Adrenal gland (tissue), 5 donors: Measurements from ENCODE around the gene ERO1A.

Experiments
- POLR2A ChIP-seq, 2 donors: fragments of 450-650 bp; IDR thresholded peaks; one replicate each; pipeline ENCODE4 v1.6.1; 2017; ENCODE audit warnings: antibody characterized with exemption in 2 of 2, mild to moderate bottlenecking in 2 of 2, moderate library complexity in 1 of 2
- TF ChIP-seq, protein P1 (sequence below), 6 experiments: fragments of 450-650 bp in 4 of 6; fragments of 200-600 bp in 2 of 6; sonication (generic) in 1 of 6; IDR thresholded peaks; 1 replicate in 5 of 6; 2 replicates in 1 of 6; pipeline versions ENCODE4 v1.5.1 to v1.8.0; 2016 to 2021; ENCODE audit warnings: antibody characterized with exemption in 6 of 6, mild to moderate bottlenecking in 2 of 6, moderate library complexity in 1 of 6
- donor health status: DM: no; HTN: no; CAD: no.

DNA sequence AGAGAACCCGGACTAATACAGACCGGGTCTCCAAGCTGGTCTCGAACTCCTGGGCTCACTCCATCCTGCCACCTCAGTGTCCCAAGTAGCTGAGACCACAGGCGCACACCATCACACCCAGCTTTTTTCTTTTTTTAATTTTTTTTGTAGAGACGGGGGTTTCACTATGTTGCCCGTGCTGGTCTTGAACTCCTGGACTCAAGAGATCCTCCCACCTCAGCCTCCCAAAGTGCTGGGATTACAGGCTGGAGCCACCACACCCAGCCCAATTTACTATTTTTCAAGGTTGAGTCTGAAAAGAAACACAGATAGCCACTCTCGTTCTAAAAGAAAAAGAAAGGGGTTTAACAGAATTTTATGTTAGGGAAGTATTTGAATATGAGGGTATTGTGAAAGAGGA lies 1.8 kb downstream of the ERO1A start:
- TF ChIP-seq, protein P1, sequence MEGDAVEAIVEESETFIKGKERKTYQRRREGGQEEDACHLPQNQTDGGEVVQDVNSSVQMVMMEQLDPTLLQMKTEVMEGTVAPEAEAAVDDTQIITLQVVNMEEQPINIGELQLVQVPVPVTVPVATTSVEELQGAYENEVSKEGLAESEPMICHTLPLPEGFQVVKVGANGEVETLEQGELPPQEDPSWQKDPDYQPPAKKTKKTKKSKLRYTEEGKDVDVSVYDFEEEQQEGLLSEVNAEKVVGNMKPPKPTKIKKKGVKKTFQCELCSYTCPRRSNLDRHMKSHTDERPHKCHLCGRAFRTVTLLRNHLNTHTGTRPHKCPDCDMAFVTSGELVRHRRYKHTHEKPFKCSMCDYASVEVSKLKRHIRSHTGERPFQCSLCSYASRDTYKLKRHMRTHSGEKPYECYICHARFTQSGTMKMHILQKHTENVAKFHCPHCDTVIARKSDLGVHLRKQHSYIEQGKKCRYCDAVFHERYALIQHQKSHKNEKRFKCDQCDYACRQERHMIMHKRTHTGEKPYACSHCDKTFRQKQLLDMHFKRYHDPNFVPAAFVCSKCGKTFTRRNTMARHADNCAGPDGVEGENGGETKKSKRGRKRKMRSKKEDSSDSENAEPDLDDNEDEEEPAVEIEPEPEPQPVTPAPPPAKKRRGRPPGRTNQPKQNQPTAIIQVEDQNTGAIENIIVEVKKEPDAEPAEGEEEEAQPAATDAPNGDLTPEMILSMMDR (IDR thresholded peaks at IDR 0.05), result no peak
- TF ChIP-seq POLR2A (IDR thresholded peaks at IDR 0.05), result no peak
